Esophagus squamous epithelium (tissue), 4 donors: ENCODE data around the gene GSG1.

Experiments used
- CTCF ChIP-seq, 6 experiments: fragments of 450-650 bp in 4 of 6; fragments of 200-600 bp in 2 of 6; sonication (generic) in 2 of 6; IDR thresholded peaks; one replicate each; pipeline ENCODE4 v1.5.1; 2016 to 2019; ENCODE audit warnings: antibody characterized with exemption in 6 of 6, mild to moderate bottlenecking in 4 of 6, moderate library complexity in 4 of 6
- POLR2A ChIP-seq, 4 donors: fragments of 450-650 bp; IDR thresholded peaks; one replicate each; pipeline ENCODE4 v1.6.1; 2017; ENCODE audit warnings: antibody characterized with exemption in 4 of 4, mild to moderate bottlenecking in 4 of 4, moderate library complexity in 3 of 4

DNA sequence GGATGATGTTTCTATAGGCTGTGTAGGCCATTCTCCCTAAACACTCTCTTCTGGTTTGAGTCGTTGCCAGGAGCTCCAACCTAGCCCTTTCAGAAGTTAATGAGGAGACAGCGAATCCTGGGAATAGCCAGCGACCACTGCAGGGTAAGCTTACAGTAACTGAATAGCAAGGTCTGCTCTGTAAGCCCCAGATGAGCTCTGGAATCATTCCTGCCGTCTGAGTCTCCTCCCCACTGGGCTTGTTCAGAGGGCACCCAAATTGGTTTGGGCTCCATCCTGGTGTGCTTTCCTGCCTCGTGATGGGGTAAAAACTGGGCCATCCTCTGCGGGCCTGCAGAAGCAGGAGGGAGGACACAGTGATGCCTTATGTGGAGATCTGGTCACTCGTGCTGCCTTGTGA lies 49.7 kb upstream of the GSG1 start:
- TF ChIP-seq CTCF (IDR thresholded peaks at IDR 0.05) (no peak), POLR2A (IDR thresholded peaks at IDR 0.05) (no peak)
